ENCODE measurements around the gene ITIH4. TPM values are rescaled to one million over a fixed set of nuclear protein-coding genes. Genes with fewer than 3 reads are reported as not detected.

ITIH4 gene
- total RNA-seq, 1 donor from 2014 or later: 5.9 TPM

DNA sequence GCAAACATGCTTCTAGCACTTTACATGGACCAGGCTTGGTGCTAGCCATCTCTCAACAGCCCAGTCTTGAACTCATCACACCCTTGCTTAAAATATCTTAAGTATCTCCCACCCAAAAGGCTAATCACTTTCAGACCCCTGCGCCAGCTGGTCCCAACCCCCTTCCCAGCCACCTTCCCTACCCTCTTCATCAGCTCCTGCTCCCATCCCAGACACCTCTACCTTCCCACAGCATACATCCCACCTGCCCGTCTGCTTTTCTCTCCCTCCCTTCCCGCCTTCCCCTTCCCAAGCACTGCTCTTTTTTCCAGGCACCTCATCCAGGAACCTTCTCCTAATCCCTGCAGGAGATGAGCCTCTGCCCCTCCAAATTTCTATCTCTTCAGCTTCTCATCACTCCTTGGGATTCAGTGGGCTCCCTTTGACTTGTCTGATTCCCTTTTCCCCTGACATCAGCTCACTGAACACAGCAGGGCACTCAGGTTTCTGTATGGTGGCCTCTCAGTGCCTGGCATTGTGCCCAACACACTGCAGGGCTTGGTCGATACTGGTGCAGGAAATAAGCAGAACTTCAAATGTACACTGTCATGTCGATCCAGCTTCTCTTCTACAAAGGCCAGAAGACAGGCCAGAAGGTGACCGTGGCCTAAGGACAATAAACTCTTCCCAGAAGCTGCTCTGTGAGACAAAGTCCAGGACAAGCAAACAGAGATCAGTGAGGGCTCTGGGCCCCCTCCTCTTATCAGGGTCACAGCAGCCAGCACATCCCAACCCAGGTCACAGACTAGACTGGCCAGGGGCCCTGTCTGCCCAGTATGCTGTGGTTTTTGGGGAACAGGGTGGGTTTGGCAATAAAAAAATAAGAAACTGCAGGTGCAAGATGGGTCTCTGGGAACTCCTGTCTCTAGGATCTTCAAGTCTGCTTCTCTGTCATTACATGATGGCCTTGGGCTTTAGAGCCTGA lies 55.3 kb downstream of the ITIH4 start:
- H3K9me3 ChIP-seq: no peaks in the 10 kb centered on the region
- no peaks in the 10 kb centered on the region for H3K27me3 ChIP-seq
- intact Hi-C loops (cut with DNase I): no loop called here
- no peak overlapping the region for H3K27ac ChIP-seq
- H3K4me1 ChIP-seq: peaks cover under 1% of the 10 kb centered on the region
- no peak overlapping the region for H3K4me3 ChIP-seq
- TF ChIP-seq POLR2A (IDR thresholded peaks at IDR 0.05): no peak
- no peak for TF ChIP-seq POLR2AphosphoS5 (IDR thresholded peaks at IDR 0.05; ENCODE audit: insufficient read depth in 1 of 2, low read depth in 1 of 2)
- TF ChIP-seq, protein P1, sequence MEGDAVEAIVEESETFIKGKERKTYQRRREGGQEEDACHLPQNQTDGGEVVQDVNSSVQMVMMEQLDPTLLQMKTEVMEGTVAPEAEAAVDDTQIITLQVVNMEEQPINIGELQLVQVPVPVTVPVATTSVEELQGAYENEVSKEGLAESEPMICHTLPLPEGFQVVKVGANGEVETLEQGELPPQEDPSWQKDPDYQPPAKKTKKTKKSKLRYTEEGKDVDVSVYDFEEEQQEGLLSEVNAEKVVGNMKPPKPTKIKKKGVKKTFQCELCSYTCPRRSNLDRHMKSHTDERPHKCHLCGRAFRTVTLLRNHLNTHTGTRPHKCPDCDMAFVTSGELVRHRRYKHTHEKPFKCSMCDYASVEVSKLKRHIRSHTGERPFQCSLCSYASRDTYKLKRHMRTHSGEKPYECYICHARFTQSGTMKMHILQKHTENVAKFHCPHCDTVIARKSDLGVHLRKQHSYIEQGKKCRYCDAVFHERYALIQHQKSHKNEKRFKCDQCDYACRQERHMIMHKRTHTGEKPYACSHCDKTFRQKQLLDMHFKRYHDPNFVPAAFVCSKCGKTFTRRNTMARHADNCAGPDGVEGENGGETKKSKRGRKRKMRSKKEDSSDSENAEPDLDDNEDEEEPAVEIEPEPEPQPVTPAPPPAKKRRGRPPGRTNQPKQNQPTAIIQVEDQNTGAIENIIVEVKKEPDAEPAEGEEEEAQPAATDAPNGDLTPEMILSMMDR (IDR thresholded peaks at IDR 0.05): no peak
- H3K36me3 ChIP-seq: no peaks in the 10 kb centered on the region
- DNase-seq (ENCODE audit: extremely low spot score in 2 of 2): no peak

GRCh38 chr3:52774066-52774713 lies 56.3 kb downstream of the ITIH4 start:
- Histone ChIP-seq H3K36me3 (no peaks in the 10 kb centered on the region), H3K4me1 (peaks cover 11% of the 10 kb centered on the region), H3K27ac (no peak overlapping the region), H3K4me3 (no peak overlapping the region), H3K27me3 (no peaks in the 10 kb centered on the region), H3K9me3 (no peaks in the 10 kb centered on the region)
- TF ChIP-seq, protein P1 (IDR thresholded peaks at IDR 0.05): no peak
- TF ChIP-seq POLR2A (IDR thresholded peaks at IDR 0.05): no peak
- no peak for TF ChIP-seq POLR2AphosphoS5 (IDR thresholded peaks at IDR 0.05; ENCODE audit: insufficient read depth in 1 of 2, low read depth in 1 of 2)
- DNase-seq (ENCODE audit: extremely low spot score in 2 of 2): peak in 1 of 2 donors; percentile 72
- intact Hi-C loops (cut with DNase I): no loop called here

- no peak overlapping the region for H3K27ac ChIP-seq
- peaks cover 12% of the 10 kb centered on the region for H3K4me1 ChIP-seq
- TF ChIP-seq POLR2A (IDR thresholded peaks at IDR 0.05): no peak
- TF ChIP-seq POLR2AphosphoS5 (IDR thresholded peaks at IDR 0.05; ENCODE audit: insufficient read depth in 1 of 2, low read depth in 1 of 2): no peak
- TF ChIP-seq, protein P1 (IDR thresholded peaks at IDR 0.05): no peak
- H3K36me3 ChIP-seq: no peaks in the 10 kb centered on the region
- H3K4me3 ChIP-seq: no peak overlapping the region
- peak in 1 of 2 donors; percentile 77 for DNase-seq (ENCODE audit: extremely low spot score in 2 of 2)
- H3K9me3 ChIP-seq: no peaks in the 10 kb centered on the region
- intact Hi-C loops (cut with DNase I): no loop called here
- H3K27me3 ChIP-seq: no peaks in the 10 kb centered on the region
Observed at GRCh38 chr3:52773361-52774065, 57.0 kb downstream of the ITIH4 start.

DNA sequence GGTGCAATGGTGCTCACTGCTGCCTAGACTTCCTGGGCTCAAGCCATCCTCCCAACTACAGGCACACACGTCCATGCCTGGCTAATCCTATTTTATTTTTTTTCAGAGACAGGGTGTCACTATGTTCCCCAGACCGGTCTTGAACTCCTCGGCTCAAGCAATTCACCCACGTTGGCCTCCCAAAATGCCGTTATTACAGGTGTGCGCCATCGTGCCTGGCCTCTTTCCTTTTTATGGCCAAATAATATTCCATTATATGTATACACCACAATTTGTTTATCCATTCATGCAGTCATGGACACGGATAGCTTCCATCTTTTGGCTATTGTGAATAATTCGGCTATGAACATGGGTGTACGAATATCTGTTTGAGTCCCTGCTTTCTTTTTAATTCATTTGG lies 58.8 kb downstream of the ITIH4 start:
- Histone ChIP-seq H3K9me3 (no peaks in the 10 kb centered on the region), H3K27me3 (no peaks in the 10 kb centered on the region), H3K27ac (no peak overlapping the region), H3K36me3 (no peaks in the 10 kb centered on the region), H3K4me3 (peak overlapping the region in 1 of 2 donors; percentile 70), H3K4me1 (peaks cover 12% of the 10 kb centered on the region)
- TF ChIP-seq POLR2A (IDR thresholded peaks at IDR 0.05): no peak
- DNase-seq (ENCODE audit: extremely low spot score in 2 of 2): no peak
- intact Hi-C loops (cut with DNase I): no loop called here

GRCh38 chr3:52771334-52771681 lies 59.2 kb downstream of the ITIH4 start:
- DNase-seq (ENCODE audit: extremely low spot score in 2 of 2): no peak
- intact Hi-C loops (cut with DNase I): no loop called here
- Histone ChIP-seq H3K27me3 (no peaks in the 10 kb centered on the region), H3K4me1 (peaks cover 12% of the 10 kb centered on the region), H3K9me3 (no peaks in the 10 kb centered on the region), H3K36me3 (peaks cover 0 to under 1% of the 10 kb centered on the region in 2 donors), H3K4me3 (peak overlapping the region; percentile 70 to 98), H3K27ac (peak overlapping the region; percentile 75)
- TF ChIP-seq POLR2AphosphoS5 (IDR thresholded peaks at IDR 0.05; ENCODE audit: insufficient read depth in 1 of 2, low read depth in 1 of 2): no peak
- no peak for TF ChIP-seq POLR2A (IDR thresholded peaks at IDR 0.05)
- TF ChIP-seq, protein P1 (IDR thresholded peaks at IDR 0.05): no peak
